PC-9 (cell line): ENCODE measurements around the gene NR6A1.

Experiments
- EZH2 ChIP-seq: fragments of 200-600 bp; sonication (generic); IDR thresholded peaks from 2 replicates; pipeline ENCODE4 v1.8.0; 2017; ENCODE audit warnings: antibody characterized with exemption, low read depth
- TF ChIP-seq, protein P1 (sequence below): fragments of 200-600 bp; sonication (generic); conservative IDR thresholded peaks from 2 replicates; pipeline ENCODE4 v1.6.1; 2017; ENCODE audit warnings: mixed run types, antibody characterized with exemption, mild to moderate bottlenecking, moderate library complexity

DNA sequence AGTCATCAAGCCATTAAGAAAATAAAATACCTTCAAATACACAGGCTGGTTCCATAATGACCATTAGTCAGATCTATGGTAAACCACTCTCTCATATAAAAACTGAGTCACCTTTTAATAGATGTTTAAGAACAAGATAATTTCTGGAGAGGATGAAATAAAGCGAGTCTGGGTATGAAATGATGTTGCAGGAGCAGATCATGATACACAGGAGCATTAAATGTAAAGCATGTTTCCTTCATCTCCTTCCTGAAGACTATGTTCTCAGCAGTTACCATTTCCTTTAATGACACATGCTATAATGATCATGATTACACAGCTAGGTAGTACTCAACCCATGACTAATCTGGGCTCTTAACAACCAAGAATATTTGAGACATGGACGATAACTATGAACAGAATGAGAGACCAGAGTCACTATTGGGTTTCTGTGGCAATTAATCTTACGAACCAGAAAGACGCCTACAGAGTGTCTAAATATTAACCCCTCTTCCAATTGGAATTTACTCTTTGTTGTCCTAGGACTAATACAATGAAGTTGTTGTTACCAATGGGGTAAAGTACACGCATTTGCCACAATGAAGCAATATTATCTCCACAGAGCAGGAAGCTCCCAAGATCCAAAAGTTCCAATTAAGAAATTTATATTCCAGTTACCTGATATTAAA is 105.6 kb downstream of the NR6A1 start:
- TF ChIP-seq, protein P1, sequence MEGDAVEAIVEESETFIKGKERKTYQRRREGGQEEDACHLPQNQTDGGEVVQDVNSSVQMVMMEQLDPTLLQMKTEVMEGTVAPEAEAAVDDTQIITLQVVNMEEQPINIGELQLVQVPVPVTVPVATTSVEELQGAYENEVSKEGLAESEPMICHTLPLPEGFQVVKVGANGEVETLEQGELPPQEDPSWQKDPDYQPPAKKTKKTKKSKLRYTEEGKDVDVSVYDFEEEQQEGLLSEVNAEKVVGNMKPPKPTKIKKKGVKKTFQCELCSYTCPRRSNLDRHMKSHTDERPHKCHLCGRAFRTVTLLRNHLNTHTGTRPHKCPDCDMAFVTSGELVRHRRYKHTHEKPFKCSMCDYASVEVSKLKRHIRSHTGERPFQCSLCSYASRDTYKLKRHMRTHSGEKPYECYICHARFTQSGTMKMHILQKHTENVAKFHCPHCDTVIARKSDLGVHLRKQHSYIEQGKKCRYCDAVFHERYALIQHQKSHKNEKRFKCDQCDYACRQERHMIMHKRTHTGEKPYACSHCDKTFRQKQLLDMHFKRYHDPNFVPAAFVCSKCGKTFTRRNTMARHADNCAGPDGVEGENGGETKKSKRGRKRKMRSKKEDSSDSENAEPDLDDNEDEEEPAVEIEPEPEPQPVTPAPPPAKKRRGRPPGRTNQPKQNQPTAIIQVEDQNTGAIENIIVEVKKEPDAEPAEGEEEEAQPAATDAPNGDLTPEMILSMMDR: no peak
- TF ChIP-seq EZH2: no peak
